ENCODE measurements around the gene AKAP12. TPM values are rescaled to one million over a fixed set of nuclear protein-coding genes. Genes with fewer than 3 reads are reported as not detected.

AKAP12 gene
- polyA plus RNA-seq, 1 donor (not counting 4 experiments of a cell fraction or from before 2014, with no cell fraction given): 0.56 TPM

DNA sequence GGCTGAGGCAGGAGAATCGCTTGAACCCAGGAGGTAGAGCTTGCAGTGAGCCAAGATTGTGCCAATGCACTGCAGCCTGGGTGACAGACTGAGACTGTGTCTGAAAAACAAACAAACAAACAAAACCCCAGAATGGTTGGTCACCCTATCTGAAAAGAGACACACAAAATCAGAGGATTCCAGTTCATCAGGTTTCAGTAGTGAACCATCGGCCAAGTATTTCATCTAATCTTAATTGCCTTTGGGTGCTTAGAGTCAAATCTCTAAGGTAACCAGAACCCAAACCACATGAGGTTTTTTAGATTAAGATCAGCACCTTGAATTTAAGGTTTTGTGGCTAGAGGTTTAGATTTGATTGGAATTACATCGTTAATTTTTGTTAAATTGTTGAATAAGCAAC lies 159.9 kb downstream of the AKAP12 start:
- dilution Hi-C loops (cut with MboI; ENCODE audit: extremely low pct_ligation_motif_present, low sequenced_read_pairs): no loop called here
- H3K27ac ChIP-seq (ENCODE audit: control insufficient read depth, insufficient read depth, low read length): peak overlapping the region; percentile 70
- no peak for DNase-seq (ENCODE audit: low read depth, low spot score)

DNA sequence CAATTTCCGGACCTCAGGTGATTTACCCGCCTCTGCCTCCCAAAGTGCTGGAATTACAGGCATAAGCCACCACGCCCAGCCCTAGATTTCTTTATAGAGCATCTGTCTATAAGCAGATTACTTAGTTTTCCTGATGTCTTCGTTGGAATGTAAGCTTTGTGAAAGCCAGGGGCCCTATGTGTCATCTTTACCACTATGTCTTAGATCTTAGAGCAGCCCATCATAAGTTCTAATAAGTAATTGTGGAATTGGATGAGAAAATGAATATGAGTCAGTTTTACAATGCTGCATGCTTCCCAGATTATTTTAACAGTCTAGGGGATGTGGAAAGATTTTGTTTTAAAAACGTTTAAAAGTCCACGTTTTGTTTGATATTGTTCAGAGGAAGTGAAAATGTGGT lies 160.7 kb downstream of the AKAP12 start:
- TF ChIP-seq, protein P1, sequence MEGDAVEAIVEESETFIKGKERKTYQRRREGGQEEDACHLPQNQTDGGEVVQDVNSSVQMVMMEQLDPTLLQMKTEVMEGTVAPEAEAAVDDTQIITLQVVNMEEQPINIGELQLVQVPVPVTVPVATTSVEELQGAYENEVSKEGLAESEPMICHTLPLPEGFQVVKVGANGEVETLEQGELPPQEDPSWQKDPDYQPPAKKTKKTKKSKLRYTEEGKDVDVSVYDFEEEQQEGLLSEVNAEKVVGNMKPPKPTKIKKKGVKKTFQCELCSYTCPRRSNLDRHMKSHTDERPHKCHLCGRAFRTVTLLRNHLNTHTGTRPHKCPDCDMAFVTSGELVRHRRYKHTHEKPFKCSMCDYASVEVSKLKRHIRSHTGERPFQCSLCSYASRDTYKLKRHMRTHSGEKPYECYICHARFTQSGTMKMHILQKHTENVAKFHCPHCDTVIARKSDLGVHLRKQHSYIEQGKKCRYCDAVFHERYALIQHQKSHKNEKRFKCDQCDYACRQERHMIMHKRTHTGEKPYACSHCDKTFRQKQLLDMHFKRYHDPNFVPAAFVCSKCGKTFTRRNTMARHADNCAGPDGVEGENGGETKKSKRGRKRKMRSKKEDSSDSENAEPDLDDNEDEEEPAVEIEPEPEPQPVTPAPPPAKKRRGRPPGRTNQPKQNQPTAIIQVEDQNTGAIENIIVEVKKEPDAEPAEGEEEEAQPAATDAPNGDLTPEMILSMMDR (optimal IDR thresholded peaks at IDR 0.05 in 1 of 3, IDR thresholded peaks at IDR 0.05 in 1 of 3, conservative IDR thresholded peaks at IDR 0.05 in 1 of 3; ENCODE audit: extremely low read depth in 1 of 3, insufficient read depth in 2 of 3, low read length in 3 of 3): no peak
- TF ChIP-seq EZH2 (IDR thresholded peaks at IDR 0.05; ENCODE audit: low read length): no peak
- Histone ChIP-seq H3K36me3 (ENCODE audit: control insufficient read depth in 2 of 2, extremely low read depth in 1 of 2, insufficient read depth in 2 of 2, low read length in 2 of 2) (peaks cover 5 to 8% of the 10 kb centered on the region in 2 experiments), H4K20me1 (ENCODE audit: control insufficient read depth, extremely low read depth, insufficient read depth, low read length) (peaks cover 8% of the 10 kb centered on the region), H3K79me2 (ENCODE audit: control insufficient read depth, insufficient read depth, low read length) (peaks cover 74% of the 10 kb centered on the region), H2AFZ (ENCODE audit: control insufficient read depth, low read length) (no peak overlapping the region), H3K27ac (ENCODE audit: control insufficient read depth, insufficient read depth, low read length) (peak overlapping the region; percentile 70), H3K4me1 (ENCODE audit: control insufficient read depth, extremely low read depth, insufficient read depth, low read length) (peaks cover 16% of the 10 kb centered on the region), H3K4me3 (ENCODE audit: control insufficient read depth in 2 of 3, extremely low read depth in 1 of 3, insufficient read depth in 2 of 3, low read depth in 1 of 3, low read length in 3 of 3) (no peak overlapping the region), H3K9ac (ENCODE audit: control insufficient read depth, extremely low read depth, insufficient read depth, low read length) (no peak overlapping the region), H3K9me3 (ENCODE audit: control insufficient read depth, low read depth, low read length) (no peaks in the 10 kb centered on the region), H3K4me2 (ENCODE audit: control insufficient read depth, extremely low read depth, insufficient read depth, low read depth, low read length) (no peak overlapping the region), H3K9me1 (ENCODE audit: control insufficient read depth, extremely low read depth, insufficient read depth, low read length) (no peaks in the 10 kb centered on the region), H3K27me3 (ENCODE audit: control insufficient read depth, extremely low read depth, insufficient read depth, low read length) (no peaks in the 10 kb centered on the region)
- dilution Hi-C loops (cut with MboI; ENCODE audit: extremely low pct_ligation_motif_present, low sequenced_read_pairs): no loop called here
- FAIRE-seq (no peak), DNase-seq (ENCODE audit: low read depth, low spot score) (no peak)

More for the DNA sequence above, 159.9 kb downstream of the AKAP12 start:
- TF ChIP-seq EZH2 (IDR thresholded peaks at IDR 0.05; ENCODE audit: low read length): no peak
- TF ChIP-seq, protein P1 (optimal IDR thresholded peaks at IDR 0.05 in 1 of 3, IDR thresholded peaks at IDR 0.05 in 1 of 3, conservative IDR thresholded peaks at IDR 0.05 in 1 of 3; ENCODE audit: extremely low read depth in 1 of 3, insufficient read depth in 2 of 3, low read length in 3 of 3): no peak
- FAIRE-seq: peak; percentile 5
- H3K9me3 ChIP-seq (ENCODE audit: control insufficient read depth, low read depth, low read length): no peaks in the 10 kb centered on the region
- no peak overlapping the region for H2AFZ ChIP-seq (ENCODE audit: control insufficient read depth, low read length)
- H3K9me1 ChIP-seq (ENCODE audit: control insufficient read depth, extremely low read depth, insufficient read depth, low read length): no peaks in the 10 kb centered on the region
- peak overlapping the region; percentile 36 for H3K4me2 ChIP-seq (ENCODE audit: control insufficient read depth, extremely low read depth, insufficient read depth, low read depth, low read length)
- H4K20me1 ChIP-seq (ENCODE audit: control insufficient read depth, extremely low read depth, insufficient read depth, low read length): peaks cover 8% of the 10 kb centered on the region
- H3K4me3 ChIP-seq (ENCODE audit: control insufficient read depth in 2 of 3, extremely low read depth in 1 of 3, insufficient read depth in 2 of 3, low read depth in 1 of 3, low read length in 3 of 3): no peak overlapping the region
- no peak overlapping the region for H3K9ac ChIP-seq (ENCODE audit: control insufficient read depth, extremely low read depth, insufficient read depth, low read length)
- H3K79me2 ChIP-seq (ENCODE audit: control insufficient read depth, insufficient read depth, low read length): peaks cover 82% of the 10 kb centered on the region
- peaks cover 2 to 8% of the 10 kb centered on the region in 2 experiments for H3K36me3 ChIP-seq (ENCODE audit: control insufficient read depth in 2 of 2, extremely low read depth in 1 of 2, insufficient read depth in 2 of 2, low read length in 2 of 2)
- no peaks in the 10 kb centered on the region for H3K27me3 ChIP-seq (ENCODE audit: control insufficient read depth, extremely low read depth, insufficient read depth, low read length)
- H3K4me1 ChIP-seq (ENCODE audit: control insufficient read depth, extremely low read depth, insufficient read depth, low read length): peaks cover 16% of the 10 kb centered on the region
